Cerebellar cortex (tissue), 1 donor: ENCODE results near the gene KDM2B.
"Not testable (repeated sequence)": the region's sequence is repeated elsewhere in the genome, so short reads cannot be mapped to it uniquely, and the experiment has no call there.

Experiments used
- DNase-seq: peaks from one replicate; pipeline ENCODE4 v3.0.0-alpha.2; 2015; ENCODE audit warnings: low spot score

The KDM2B gene

DNA sequence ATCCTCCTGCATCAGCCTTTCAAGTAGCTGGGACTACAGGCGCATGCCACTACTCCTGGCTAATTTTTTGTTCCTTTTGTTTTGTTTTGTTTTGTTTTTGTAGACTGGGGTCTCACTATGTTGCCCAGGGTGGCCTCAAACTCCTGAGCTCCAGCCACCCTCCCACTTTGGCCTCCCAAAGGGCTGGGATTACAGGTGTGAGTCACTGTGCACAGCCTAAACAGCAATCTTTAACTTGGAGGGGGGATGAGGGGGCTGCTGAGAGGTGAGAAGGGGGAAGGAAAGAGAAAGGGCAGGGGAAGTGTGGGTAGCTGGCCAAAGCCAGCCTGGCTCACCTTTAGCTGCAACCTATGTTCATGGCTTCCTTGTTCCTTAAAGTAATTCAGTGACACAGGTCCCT lies 77.4 kb downstream of the KDM2B start:
- no peak for DNase-seq

DNA sequence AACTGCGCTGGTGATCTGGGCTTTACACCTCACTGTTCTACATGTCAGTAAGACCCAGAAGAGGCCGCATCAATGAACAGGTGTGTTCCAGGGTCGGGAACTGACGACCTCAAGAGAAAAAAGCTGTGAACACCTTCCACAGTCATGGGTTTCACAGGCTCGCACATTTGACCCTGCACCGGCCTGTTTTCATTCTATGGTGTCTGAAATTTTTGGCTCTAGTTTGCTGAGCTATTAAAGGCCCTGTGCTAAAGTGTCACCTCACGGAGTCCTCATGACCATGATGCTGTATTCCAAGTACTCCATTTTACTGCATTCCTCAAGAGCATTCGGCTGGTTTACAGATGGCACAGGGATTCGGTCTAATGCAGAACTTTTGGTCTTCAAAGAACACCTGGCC lies 78.9 kb downstream of the KDM2B start:
- DNase-seq, result no peak

DNA sequence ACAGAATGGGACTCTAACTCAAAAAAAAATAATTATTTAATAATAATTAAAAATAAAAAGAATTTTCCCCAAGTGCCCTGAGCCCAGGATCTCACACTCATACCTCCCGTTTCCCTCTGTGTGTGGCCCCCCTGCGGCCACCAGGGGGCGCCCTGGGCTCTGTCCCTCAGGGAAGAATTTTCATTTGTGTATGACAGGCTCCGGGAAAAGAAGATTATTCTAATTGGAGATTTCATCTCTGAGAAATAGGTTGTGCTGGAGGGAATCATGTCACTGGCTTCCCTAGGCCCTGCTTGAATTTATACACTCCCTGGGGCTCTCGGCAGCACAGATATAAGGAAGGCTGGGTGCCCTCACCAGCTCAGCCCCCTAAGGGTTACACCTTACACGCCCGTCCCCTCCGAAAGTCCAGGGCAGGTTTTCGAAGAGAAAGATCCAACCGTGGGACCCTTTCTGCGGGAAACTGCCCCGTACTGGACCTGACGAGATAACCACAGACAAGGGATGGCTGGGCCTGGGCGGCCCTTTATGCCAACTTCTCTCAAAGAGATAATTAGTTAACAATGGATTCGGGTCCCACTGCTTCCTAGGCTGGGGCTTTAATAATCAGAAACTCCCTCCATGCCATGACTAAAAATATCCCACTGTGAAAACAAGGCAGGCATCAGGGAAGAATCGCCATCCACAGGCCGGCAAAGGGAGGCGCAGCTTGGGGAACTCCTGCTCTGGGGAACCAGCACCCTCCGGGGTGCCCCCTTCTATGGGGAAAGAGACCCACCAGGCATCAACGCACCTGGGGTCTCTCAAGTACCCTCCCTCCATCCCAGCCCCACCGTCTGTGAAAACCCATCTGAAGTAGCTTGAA lies 80.7 kb downstream of the KDM2B start:
- DNase-seq, result peak; percentile 85

DNA sequence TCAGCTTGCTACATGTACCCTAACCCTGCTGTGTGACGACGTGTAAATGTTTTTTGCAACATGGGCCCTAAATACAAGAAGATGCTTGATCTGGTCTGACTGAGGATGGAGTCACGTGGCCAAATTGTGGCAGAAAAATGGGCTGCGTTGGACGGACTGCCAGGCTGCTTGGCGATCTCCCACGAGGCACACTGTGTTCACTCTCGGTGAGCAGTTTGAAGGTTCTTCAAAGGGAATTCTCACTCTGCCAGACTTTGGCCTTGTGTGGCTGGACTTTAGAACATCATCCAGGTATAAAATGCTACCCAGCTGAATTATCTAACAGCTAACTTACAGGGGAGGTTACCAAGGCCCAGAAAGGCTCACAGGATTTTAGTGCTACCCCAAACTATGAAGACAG lies 85.1 kb downstream of the KDM2B start:
- peak; percentile 49 for DNase-seq

DNA sequence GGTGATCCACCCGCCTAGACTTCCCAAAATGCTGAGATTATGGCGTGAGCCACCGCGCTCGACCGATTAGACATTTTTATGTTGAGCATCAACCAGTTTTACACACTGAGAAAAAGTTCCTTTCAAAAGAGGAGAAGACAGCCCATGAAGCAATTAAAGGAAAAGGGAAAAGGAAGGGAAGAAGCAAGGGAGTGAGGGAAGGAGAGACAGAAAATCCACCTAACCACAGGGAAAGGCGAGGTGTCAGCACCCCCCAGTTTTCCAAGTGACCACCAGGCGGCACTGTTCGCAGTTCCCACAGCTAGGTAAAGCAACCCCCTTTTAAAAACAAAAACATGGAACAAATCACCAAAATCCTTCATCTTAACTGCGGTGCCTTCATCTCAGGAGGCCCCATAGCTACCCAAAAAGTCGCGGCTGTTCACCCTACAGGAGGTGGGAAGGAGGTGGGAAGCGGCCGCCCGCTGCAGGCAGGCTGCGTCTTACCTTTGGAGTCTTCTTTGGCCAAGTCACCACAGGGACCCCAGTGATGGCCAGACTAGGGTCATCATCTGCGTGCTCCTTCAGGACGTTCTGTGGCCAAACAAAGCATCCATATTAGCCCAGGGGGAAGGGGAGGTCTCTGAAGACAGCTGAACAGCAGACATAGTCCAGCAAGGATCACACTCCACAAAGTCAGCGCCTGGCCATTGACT lies 86.6 kb downstream of the KDM2B start:
- DNase-seq, result peak; percentile 53

DNA sequence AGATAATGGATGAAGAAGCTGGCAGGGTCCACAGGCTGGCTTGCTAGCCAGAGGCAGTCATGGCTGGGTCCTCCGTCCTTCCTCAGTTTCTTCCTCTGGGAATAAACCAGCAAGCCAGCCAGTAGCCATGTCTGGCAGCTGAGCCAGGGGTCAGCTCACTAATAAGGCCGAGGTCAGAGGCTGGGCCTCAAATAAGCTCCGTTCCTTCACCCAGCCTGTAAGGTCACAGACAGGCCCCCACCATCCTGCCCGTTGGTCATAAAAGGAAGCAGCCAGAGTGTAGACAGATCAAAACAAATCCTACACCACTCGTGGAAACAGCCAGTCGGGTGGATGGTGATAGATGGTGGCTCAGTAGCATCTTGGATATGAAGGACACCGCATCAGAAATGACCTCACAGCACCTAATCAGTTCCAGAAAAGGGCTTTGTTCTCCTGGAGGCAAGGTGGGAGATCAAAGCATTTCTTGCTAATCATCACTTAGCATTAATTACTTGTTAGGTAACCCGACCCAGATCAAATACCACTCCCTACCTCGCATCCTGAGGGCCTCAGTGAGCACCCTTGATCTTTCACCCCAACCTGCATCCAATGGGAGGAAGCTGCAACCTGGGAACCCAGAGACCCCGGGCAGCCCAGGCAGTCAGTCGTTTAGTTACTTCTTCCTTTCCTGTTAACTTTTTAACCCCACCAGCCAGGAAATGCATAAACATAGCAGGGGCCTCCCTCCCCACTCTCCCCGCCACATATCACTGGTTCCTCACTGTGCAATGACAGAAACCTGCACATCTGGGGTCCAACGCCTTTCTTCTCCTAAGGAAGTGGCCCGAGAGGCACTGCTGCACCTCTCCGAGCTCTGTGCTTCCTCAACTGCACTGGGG lies 90.2 kb downstream of the KDM2B start:
- DNase-seq, result no peak

DNA sequence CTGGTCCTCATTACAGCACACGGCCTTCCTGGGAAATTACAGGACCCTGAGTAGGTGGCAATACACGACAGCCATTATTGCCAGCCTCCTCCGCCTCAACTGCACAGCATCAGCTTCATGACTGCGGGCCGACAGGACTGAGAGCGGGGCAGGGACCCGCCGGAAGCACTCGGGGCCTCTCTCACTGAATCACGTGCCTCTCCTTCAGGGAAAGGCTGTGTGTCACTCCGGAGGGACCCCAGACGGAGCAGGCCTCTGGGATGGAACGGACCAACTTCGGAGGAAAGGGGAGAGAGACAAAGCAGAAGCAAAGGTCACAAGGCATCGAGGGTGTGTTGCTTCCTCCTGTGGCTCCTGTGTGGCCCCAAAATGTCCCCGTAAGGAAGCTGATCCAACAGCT lies 90.9 kb downstream of the KDM2B start:
- no peak for DNase-seq

DNA sequence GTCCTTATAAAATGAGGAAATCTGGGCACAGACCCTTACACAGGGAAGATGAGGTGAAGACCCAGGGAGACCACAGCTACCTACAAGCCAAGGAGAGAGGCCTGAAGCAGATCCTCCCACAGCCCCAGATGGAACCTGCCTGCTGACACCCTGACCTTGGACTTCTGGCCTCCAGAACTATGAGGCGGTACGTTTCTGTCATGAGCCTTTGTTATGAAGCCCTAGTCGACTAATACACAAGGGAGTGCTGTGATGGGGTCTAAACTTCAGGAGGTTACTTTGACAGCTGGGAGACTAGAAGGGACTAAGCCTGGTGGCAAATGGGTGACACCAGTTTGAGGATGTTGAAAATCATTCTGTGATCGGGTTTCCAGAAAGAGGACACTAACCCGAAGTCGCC lies 95.9 kb downstream of the KDM2B start:
- DNase-seq, result no peak

DNA sequence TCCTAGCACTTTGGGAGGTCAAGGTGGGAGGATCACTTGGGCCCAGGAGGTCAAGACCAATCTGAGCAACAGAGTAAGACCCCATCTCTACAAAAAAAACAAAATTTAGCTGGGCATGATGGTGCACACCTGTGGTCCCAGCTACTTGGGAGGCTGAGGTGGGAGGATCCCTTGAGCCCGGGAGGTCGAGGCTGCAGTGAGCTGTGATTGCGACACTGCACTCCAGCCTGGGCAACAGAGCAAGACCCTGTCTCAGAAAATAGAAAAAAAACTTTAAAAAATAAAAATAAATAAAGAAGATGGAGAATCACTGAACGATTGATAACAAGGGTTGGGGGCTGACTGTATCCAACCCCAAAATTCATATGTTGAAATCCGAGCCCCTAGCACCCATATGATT lies 96.3 kb downstream of the KDM2B start:
- DNase-seq, result not testable (repeated sequence)

DNA sequence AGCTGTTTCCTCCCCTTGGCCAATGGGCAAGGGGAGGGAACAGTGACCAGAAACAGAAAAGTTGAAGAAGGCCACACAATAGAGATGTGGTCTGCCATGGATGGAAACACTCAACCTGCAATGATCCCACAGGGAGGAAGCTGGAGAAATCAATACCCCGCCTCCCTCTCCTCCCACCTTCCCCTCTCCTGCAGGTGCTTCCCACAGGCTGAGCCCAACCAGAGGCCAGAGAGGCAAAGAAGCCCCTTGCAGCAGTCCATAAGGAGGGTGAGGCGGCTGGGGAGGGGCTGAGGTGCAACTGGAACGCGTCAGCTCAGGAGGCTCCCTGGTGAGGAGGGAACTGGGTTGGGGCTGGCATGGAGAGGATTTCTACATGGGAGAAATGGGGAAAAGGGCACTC lies 96.9 kb downstream of the KDM2B start:
- no peak for DNase-seq

DNA sequence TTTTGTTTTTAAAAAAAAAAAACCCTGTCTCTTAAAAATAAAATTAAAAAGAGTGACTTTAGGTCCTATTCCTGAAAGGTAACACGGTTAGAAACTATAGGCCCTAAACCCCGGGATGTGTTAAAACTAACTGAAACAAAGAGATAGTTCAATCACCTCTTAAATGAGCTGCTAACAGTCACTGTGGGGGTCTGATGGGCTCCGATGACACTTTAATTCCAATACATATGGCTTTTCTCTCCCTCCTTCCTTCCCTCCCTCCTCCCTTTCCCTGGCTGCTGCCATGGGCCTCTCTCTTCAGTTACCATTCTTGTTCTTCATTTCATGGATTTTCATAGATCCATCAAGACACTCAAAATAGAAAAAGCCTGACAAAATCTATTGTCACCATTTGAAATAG lies 104.3 kb downstream of the KDM2B start:
- DNase-seq, result no peak

DNA sequence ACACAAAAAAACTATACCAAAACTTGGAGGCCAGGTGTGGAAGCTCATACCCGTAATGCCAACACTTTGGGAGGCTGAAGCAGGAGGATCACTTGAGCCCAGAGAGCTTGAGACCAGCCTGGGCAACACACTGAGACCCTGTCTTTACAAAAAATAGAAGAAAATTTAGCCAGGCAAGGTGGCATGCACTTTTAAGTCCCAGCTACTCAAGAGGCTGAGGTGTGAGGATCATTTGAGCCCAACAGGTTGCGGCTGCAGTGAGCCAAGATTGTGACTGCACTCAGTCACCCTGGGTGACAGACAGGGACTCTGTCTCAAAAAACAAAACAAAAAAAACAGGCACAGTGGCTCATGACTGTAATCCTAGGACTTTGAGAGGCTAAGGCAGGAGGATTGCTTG lies 105.5 kb downstream of the KDM2B start:
- no peak for DNase-seq

DNA sequence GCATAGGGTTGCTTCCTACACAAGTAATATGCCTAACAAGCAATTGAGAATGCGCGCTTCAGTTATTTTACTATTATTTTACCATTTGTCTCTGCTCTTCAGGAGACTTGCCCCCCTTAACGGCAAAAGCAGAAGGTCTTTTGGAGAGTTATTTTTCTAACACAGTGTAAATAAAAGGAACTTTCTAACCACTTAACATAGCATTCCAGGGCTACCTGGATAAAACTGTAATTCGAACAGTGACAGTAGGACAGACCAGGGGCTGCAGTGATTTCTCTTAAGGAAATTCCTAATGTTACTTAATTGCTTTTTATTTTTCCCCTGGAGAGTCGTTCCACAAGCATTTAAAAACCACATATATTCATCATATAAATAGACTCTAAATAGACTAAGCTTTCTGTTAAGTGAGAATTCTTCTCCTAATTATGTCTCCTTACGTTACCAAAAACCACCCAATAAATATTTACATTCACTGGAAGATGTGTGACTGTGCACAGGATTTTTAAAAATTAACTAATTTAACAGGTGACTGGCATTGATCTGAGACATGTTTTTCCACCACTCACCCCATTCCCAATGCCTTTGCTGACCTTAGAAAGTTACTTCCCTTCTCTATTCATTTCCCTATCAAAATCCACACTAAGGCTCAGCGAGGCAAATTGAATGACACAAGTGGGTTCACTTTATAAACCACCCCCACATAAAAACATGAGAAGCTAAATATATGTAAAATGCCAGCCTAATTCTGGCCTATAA lies 108.5 kb downstream of the KDM2B start:
- DNase-seq, result no peak

DNA sequence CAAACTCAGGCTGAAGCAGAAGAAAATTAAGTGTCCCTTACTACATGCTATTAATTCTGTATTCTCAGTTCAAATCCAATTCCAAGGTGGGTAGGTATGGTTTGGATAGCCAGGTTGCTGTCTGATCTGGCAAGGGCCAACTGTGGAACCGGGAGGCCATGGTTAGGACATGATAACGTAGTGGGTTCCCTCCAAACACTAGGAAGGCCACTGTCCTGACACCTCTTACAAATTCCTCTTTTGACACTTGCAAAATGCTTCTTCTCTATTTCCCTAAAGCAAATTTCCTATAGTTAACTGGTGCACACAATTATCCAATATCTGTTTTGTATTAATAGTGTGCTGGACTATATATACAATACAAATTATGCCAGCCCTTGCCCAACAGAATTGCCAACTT lies 110.1 kb downstream of the KDM2B start:
- no peak for DNase-seq

DNA sequence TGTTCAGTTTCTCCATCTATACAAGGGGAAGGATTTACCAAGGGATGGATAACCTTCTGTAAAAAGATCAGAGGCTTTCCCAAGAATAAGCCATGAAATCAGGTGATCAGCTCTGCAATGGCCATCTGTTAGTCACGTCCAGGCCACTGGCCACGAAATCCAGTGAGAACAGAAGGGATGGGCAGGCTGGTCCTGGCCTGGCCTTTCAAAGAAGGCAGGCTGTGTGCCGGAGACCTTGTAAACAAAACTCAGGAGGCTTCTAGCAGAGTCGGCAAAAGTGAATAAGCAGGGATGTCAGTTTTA lies 112.4 kb downstream of the KDM2B start:
- DNase-seq, result peak; percentile 79

DNA sequence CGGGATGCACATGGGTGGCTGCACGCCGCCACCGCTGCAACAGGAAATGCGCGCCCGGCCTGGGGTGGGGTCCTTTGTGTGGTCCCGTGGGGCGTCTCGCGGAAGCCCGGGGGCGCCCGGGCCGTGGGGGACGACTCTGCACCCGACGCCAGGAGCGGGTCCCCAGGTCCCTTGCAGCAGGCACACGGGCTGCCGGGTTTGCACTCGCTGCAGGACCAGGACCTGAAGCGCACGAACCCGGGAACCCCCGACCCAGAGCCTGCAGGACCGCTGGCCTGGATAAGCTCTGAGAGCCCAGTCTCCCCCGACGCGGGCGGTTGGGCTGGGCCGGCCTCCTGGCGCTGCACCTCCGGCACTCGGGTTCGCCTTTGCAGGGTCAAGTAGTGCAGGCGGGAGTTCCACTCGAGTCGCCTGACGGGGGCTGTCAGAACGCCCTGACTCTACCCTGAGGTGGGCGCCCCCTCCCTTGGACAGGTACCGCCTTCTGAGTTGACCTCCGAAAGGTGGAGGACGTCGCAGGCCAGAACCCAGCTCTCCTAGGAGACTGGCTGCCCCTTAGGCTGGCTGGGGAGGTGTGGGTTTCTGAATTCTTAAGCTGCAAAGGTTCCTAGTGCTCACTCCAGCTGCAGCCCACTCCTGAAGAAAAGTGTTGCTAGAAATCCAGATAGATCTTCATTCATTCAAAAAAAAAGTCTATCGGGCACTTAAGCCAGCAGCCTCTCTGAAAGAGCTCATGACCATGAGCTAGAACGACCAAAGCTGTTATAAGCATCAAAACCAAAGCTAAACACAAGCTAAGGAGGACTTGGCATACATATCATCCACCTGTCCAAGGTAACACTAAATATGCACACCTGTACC lies 113.0 kb downstream of the KDM2B start:
- DNase-seq, result no peak

DNA sequence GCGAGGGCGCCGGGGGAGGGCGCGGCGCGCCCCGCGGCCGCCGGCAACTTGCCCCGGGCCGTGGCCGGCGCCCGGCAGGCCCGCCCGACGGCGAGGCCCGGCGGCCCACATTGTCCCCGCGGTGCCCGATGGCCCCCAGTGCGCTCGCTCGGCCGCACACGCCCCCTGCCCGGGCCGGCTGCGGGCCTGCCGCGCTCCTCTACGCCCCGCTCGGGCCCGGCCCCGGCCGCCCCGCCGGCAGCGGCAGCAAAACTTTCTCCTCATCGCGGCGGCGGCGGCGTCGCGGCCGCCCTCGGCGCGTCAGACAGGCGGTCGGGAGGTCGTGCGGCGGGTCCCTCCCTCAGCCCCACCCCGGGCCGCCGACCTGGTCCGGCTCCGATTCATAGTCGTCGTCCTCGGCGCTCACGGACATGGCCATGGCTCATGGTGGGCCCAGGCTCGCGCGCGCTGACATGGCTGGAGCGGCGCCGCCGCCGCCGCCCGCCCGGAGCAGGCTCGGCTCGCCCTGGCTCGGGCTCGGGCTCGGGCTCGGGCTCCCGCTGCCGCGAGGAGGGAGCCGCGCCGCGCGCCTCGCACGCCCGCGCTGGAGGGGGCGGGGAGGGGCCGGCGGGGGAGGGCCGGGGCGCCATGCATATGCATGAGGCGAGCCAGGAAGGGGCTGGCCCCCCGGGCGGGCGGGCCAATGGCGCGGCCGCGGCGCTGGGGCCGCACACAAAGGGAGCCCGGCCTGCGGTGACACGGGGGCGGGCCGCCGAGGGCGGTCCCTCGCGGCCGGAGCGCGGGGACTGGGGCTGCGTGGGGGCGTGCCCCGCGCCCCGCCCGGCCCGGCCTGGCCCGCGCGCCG lies 113.8 kb downstream of the KDM2B start:
- DNase-seq, result peak; percentile 44

DNA sequence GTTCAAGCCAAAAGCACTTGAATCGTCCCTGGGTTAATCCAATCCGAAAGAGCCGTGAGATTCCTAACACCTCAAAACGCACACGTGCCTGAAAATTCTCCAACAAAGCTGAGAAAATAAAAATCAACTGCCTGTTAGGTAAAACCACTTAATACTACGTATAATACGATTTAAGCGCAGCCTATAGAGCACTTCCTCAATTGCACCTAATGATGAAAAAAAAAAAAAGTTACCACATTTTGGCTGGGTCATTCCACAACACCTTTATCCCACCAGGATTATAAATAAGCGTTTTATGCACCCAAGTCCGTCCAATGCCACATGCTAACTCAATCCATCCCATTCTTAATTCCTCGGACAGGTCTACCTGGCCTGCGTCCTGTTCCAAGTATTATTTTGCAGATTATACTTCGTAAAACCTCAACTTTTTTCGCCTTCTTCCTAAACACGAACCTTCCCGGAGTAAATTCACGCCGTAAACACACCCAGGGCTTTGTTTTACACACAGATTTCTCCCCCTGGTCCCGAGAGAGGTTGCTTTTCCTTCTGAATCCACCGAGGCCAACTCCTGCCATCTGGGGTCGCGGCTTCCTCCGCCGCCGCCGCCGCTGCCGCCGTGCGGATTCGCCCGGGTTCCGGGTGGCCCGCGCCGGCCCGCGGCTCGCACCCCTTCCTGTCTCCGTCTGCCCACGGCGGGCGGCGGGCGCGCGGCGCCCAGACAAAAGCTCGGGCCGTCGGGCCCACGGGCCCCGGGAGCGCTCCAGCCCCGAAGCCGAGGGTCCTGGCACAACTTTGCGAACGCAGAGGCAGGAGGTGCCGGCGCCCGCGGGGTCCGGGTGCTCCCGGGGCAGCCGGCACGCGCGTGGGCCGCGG lies 114.7 kb downstream of the KDM2B start:
- no peak for DNase-seq

DNA sequence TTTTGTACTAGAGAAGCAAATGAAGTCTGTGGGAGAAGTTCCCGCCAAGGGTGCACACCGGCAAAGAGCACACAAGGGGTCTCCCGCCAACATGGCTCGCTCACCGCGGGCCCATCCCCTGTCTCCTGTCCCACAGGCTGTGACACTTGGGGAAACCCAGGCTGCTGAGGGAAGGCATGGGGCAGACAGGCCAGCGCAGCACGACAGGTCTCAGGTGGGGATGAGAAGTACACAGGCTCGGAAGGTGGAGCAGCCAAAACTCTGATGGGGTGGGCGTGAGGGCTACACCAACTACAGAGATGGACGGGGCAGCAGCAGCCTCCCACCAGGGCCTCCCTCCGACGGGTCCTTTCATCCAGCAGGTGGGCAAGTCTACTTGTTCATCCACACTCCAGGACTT lies 116.5 kb downstream of the KDM2B start:
- no peak for DNase-seq
